HG02642 (cell line): ENCODE data around the gene CXorf65.

Source experiments
- ATAC-seq: cut with Tn5 transposase; IDR thresholded peaks from one replicate; pipeline ENCODE4 v1.9.1; 2021; ENCODE audit warnings: mild to moderate bottlenecking; ENCODE audit not compliant: unreplicated experiment, poor library complexity

CXorf65 gene

GRCh38 chrX:71068044-71068918, 38.3 kb downstream of the CXorf65 start, which contains the start of gene SNX12:
SNX12 (minus strand) TSS chrX:71068334; CDS start chrX:71068306, 28 bp downstream.
- ATAC-seq, result peak; percentile 96

- peak; percentile 2 for ATAC-seq
Observed at GRCh38 chrX:71067712-71068043, 38.9 kb downstream of the CXorf65 start.

- ATAC-seq, result no peak
Observed at GRCh38 chrX:71067089-71067488, 39.5 kb downstream of the CXorf65 start.

- no peak for ATAC-seq
Observed at GRCh38 chrX:71060127-71060526, 46.4 kb downstream of the CXorf65 start.

GRCh38 chrX:71057848-71058530, 48.6 kb downstream of the CXorf65 start:
- ATAC-seq, result no peak

- no peak for ATAC-seq
Observed at GRCh38 chrX:71056867-71057266, 49.7 kb downstream of the CXorf65 start.
